ENCODE measurements around the gene STK33.

GRCh38 chr11:8614497-8614896, 20.5 kb upstream of the STK33 start:
- TF ChIP-seq CTCF (IDR thresholded peaks at IDR 0.05; ENCODE audit: low read length) (no peak), EZH2phosphoT487 (IDR thresholded peaks at IDR 0.05; ENCODE audit: low read length) (no peak)
